HG03097 (cell line): ENCODE data around the gene SNTA1.
"Not testable (repeated sequence)": the region's sequence is repeated elsewhere in the genome, so short reads cannot be mapped to it uniquely, and the experiment has no call there.

Experiments used
- ATAC-seq: cut with Tn5 transposase; IDR thresholded peaks from one replicate; pipeline ENCODE4 v1.9.1; 2021; ENCODE audit not compliant: unreplicated experiment, low FRiP score

The SNTA1 gene

GRCh38 chr20:33400812-33401183 is 42.8 kb downstream of the SNTA1 start:
- ATAC-seq: no peak

- no peak for ATAC-seq
Measured at GRCh38 chr20:33399924-33400323, 43.6 kb downstream of the SNTA1 start.

- no peak for ATAC-seq
Measured at GRCh38 chr20:33394718-33395117, 48.8 kb downstream of the SNTA1 start.

GRCh38 chr20:33393609-33394008 is 50.0 kb downstream of the SNTA1 start:
- no peak for ATAC-seq

- no peak for ATAC-seq
Measured at GRCh38 chr20:33391722-33392415, 51.7 kb downstream of the SNTA1 start.

- ATAC-seq: not testable (repeated sequence)
Measured at GRCh38 chr20:33389326-33389725, 54.2 kb downstream of the SNTA1 start.

GRCh38 chr20:33388268-33388667 is 55.3 kb downstream of the SNTA1 start:
- ATAC-seq: no peak

GRCh38 chr20:33387177-33387576 is 56.4 kb downstream of the SNTA1 start:
- no peak for ATAC-seq

- ATAC-seq: no peak
Measured at GRCh38 chr20:33386673-33387072, 56.9 kb downstream of the SNTA1 start.

- ATAC-seq: no peak
Measured at GRCh38 chr20:33377366-33377765, 66.2 kb downstream of the SNTA1 start.

GRCh38 chr20:33373735-33374605 is 69.6 kb downstream of the SNTA1 start:
- no peak for ATAC-seq

- ATAC-seq: no peak
Measured at GRCh38 chr20:33372993-33373441, 70.5 kb downstream of the SNTA1 start.

- ATAC-seq: no peak
Measured at GRCh38 chr20:33370291-33370690, 73.3 kb downstream of the SNTA1 start.

- ATAC-seq: no peak
Measured at GRCh38 chr20:33362898-33363297, 80.7 kb downstream of the SNTA1 start.

- ATAC-seq: no peak
Measured at GRCh38 chr20:33359399-33360261, 83.9 kb downstream of the SNTA1 start.
